WTC11 (cell line): Measurements from ENCODE around the gene USP20.

Experiments used
- TF ChIP-seq, protein P1 (sequence below): sonication (generic); formaldehyde crosslinking; IDR thresholded peaks from 2 replicates; pipeline ENCODE4 v1.8.0; 2022; ENCODE audit warnings: mild to moderate bottlenecking, missing genetic modification reagents
- TF ChIP-seq, protein P2 (sequence below): sonication (generic); formaldehyde crosslinking; IDR thresholded peaks from 2 replicates; pipeline ENCODE4 v1.8.1; 2023; ENCODE audit warnings: mild to moderate bottlenecking, moderate library complexity, missing genetic modification reagents
- TF ChIP-seq, protein P3 (sequence below): sonication (generic); formaldehyde crosslinking; IDR thresholded peaks from 2 replicates; pipeline ENCODE4 v1.8.0; 2022; ENCODE audit warnings: mild to moderate bottlenecking, missing genetic modification reagents

DNA sequence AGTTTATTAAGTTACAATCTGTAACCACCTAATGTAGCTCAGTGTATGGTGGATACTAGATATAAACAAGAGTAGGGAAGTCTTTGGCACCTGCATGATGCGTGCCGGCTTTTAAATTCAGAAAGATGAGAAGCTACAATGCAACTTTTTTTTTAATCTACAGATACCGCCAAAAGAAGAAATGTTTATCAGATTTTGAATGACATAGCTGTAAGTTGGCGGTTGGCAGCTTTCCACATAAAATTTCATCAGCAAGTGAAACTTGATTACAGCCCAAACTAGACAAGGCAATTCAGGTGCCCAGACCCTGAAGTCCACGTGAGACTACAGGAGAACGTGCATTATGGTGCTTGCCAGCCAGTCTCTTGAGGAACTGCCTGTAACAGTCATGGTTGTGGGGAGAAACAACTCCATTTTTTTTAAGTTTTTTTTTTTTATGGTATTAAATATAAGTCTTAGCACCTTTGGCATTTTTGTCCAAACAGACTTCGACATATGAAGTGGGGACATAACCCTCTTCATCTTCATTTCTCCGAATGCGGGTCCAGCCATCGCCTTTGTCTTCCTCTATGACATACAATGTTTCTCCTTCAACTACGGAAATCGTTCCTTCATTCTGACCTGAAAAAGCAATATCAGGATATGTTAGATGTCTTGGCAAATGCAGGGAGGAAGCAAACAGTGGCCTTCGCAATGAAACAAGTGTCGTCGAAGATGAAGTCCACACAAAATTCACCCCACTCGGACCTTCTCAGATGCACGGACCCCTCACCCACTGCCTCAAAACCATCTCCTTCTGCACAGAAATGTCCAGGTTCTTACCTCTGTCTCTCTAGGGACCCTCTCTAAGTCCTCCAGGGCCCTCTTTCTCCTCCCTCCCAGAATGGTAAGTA lies 60.4 kb downstream of the USP20 start:
- TF ChIP-seq, protein P1, sequence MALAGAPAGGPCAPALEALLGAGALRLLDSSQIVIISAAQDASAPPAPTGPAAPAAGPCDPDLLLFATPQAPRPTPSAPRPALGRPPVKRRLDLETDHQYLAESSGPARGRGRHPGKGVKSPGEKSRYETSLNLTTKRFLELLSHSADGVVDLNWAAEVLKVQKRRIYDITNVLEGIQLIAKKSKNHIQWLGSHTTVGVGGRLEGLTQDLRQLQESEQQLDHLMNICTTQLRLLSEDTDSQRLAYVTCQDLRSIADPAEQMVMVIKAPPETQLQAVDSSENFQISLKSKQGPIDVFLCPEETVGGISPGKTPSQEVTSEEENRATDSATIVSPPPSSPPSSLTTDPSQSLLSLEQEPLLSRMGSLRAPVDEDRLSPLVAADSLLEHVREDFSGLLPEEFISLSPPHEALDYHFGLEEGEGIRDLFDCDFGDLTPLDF = no peak
- TF ChIP-seq, protein P2, sequence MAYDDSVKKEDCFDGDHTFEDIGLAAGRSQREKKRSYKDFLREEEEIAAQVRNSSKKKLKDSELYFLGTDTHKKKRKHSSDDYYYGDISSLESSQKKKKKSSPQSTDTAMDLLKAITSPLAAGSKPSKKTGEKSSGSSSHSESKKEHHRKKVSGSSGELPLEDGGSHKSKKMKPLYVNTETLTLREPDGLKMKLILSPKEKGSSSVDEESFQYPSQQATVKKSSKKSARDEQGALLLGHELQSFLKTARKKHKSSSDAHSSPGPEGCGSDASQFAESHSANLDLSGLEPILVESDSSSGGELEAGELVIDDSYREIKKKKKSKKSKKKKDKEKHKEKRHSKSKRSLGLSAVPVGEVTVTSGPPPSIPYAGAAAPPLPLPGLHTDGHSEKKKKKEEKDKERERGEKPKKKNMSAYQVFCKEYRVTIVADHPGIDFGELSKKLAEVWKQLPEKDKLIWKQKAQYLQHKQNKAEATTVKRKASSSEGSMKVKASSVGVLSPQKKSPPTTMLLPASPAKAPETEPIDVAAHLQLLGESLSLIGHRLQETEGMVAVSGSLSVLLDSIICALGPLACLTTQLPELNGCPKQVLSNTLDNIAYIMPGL (CRISPR knock-in tag) = no peak
- TF ChIP-seq, protein P3, sequence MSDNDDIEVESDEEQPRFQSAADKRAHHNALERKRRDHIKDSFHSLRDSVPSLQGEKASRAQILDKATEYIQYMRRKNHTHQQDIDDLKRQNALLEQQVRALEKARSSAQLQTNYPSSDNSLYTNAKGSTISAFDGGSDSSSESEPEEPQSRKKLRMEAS = no peak
